DND-41 (cell line): ENCODE results near the gene BLMH.

Experiments used
- EZH2 ChIP-seq: IDR thresholded peaks from 3 replicates; pipeline ENCODE4 v1.6.1; 2012; ENCODE audit warnings: borderline replicate concordance, low read depth, mild to moderate bottlenecking, moderate library complexity, low read length, inconsistent platforms; ENCODE audit not compliant: severe bottlenecking
- TF ChIP-seq, protein P1 (sequence below): IDR thresholded peaks from 2 replicates; pipeline ENCODE4 v1.5.1; 2012; ENCODE audit warnings: borderline replicate concordance, low read length, moderate library complexity, mild to moderate bottlenecking; ENCODE audit not compliant: poor library complexity, severe bottlenecking; ENCODE audit errors: extremely low read depth

DNA sequence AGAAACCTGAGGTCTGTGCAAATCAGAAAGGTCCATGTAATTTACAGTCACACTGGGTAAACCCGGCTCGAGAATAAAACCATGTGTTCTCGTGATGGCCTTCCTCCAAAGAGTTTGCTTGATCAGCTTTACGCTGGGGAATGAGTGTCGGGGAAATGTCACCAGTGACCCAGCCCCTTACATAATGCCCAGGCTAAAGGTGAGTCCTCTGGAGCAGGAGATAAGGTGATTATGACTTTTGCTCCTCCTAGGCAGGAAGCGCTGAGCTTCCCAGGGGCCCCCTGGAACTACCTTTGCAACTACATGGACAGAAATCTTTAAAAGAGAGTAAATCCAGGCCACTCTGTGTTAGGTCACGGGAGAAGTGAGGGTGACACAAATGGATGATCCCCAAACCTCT lies 71.9 kb downstream of the BLMH start:
- TF ChIP-seq, protein P1, sequence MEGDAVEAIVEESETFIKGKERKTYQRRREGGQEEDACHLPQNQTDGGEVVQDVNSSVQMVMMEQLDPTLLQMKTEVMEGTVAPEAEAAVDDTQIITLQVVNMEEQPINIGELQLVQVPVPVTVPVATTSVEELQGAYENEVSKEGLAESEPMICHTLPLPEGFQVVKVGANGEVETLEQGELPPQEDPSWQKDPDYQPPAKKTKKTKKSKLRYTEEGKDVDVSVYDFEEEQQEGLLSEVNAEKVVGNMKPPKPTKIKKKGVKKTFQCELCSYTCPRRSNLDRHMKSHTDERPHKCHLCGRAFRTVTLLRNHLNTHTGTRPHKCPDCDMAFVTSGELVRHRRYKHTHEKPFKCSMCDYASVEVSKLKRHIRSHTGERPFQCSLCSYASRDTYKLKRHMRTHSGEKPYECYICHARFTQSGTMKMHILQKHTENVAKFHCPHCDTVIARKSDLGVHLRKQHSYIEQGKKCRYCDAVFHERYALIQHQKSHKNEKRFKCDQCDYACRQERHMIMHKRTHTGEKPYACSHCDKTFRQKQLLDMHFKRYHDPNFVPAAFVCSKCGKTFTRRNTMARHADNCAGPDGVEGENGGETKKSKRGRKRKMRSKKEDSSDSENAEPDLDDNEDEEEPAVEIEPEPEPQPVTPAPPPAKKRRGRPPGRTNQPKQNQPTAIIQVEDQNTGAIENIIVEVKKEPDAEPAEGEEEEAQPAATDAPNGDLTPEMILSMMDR, result no peak
- TF ChIP-seq EZH2, result no peak
